A673 (cell line): ENCODE results near the gene ABI3.
A peak's percentile ranks its signal among the peaks of the same experiment; 100 is the strongest.

Source experiments
- EZH2 ChIP-seq: fragments of 200-600 bp; sonication (generic); IDR thresholded peaks from 2 replicates; pipeline ENCODE4 v1.6.1; 2017; ENCODE audit warnings: borderline replicate concordance, low read depth, mild to moderate bottlenecking, mixed read lengths, antibody characterized with exemption, low read length; ENCODE audit not compliant: poor library complexity, severe bottlenecking
- TF ChIP-seq, protein P1 (sequence below): fragments of 300-800, 200-600 bp; sonication (generic); conservative IDR thresholded peaks from 2 replicates; pipeline ENCODE4 v1.5.1; 2017; ENCODE audit warnings: low read depth, mild to moderate bottlenecking, antibody characterized with exemption, low read length, moderate library complexity, mixed read lengths

DNA sequence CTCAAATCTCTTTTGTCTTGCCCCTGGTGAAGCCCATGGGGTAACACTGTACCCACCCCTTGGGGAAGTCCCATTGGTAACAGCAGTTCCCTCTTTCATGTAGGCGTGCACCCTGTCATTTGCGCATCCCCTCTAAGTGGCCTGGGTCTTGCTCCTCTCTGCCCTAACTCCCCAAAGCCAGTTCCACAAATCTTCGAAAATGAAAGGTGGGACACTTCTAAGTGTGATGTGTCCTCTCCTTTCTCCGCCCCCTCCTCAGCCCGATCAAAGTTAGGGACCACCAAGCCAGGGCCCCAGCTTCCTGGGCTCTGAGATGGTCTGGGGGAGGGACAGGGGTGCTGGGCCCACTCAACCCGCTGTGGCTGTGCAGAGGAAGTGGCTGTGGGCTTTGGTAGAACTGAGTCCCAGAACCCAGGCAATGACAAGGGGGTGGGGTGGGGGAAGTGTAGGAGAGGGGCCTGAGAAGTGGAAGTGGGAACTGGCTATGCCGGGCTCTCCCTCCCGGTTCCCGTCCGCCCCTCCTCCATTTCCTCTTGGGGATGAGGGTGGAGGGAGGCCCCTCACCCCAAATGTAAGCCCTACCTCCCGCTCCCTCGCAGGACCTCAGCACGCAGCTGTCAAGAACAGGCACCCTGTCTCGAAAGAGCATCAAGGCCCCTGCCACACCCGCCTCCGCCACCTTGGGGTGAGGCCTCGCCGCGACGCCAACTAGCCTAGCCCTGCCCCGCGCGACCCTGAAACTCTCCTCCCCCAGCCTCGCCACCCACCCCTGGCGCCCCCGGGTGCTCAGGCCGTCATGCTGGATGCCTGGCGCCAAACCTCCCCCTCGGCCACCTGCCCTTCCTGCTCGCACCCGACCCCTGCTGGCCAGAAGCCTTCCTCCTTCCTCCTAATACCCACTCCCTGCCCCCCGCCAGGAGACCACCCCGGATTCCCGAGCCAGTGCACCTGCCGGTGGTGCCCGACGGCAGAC, 8.7 kb downstream of the ABI3 start:
- TF ChIP-seq, protein P1, sequence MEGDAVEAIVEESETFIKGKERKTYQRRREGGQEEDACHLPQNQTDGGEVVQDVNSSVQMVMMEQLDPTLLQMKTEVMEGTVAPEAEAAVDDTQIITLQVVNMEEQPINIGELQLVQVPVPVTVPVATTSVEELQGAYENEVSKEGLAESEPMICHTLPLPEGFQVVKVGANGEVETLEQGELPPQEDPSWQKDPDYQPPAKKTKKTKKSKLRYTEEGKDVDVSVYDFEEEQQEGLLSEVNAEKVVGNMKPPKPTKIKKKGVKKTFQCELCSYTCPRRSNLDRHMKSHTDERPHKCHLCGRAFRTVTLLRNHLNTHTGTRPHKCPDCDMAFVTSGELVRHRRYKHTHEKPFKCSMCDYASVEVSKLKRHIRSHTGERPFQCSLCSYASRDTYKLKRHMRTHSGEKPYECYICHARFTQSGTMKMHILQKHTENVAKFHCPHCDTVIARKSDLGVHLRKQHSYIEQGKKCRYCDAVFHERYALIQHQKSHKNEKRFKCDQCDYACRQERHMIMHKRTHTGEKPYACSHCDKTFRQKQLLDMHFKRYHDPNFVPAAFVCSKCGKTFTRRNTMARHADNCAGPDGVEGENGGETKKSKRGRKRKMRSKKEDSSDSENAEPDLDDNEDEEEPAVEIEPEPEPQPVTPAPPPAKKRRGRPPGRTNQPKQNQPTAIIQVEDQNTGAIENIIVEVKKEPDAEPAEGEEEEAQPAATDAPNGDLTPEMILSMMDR = peak; percentile 29; the same call in 1 of the 2 replicates
- no peak for TF ChIP-seq EZH2
